PC-9 (cell line): Measurements from ENCODE around the gene SASH1.

Source experiments
- EZH2 ChIP-seq: fragments of 200-600 bp; sonication (generic); IDR thresholded peaks from 2 replicates; pipeline ENCODE4 v1.8.0; 2017; ENCODE audit warnings: antibody characterized with exemption, low read depth
- TF ChIP-seq, protein P1 (sequence below): fragments of 200-600 bp; sonication (generic); conservative IDR thresholded peaks from 2 replicates; pipeline ENCODE4 v1.6.1; 2017; ENCODE audit warnings: mixed run types, antibody characterized with exemption, mild to moderate bottlenecking, moderate library complexity

DNA sequence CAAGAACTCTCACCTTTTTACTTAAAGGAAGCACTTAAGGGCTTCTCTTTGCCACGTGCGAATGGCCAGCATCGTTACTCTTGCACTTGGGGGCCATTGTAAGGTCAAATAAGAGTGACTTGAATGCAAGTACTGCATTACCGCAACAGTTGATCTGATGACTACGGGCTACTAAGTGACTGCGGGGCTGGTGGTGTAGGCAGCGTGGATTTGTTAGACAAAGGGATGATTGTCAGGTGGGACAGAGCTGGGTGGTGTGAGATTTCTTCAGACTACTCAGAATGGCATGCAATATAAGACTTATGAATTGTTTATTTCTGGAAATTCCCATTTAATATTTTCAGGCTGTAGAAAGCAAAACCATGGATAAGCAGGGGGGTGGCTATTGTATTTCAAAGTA lies 204.5 kb downstream of the SASH1 start:
- TF ChIP-seq EZH2, result no peak
- TF ChIP-seq, protein P1, sequence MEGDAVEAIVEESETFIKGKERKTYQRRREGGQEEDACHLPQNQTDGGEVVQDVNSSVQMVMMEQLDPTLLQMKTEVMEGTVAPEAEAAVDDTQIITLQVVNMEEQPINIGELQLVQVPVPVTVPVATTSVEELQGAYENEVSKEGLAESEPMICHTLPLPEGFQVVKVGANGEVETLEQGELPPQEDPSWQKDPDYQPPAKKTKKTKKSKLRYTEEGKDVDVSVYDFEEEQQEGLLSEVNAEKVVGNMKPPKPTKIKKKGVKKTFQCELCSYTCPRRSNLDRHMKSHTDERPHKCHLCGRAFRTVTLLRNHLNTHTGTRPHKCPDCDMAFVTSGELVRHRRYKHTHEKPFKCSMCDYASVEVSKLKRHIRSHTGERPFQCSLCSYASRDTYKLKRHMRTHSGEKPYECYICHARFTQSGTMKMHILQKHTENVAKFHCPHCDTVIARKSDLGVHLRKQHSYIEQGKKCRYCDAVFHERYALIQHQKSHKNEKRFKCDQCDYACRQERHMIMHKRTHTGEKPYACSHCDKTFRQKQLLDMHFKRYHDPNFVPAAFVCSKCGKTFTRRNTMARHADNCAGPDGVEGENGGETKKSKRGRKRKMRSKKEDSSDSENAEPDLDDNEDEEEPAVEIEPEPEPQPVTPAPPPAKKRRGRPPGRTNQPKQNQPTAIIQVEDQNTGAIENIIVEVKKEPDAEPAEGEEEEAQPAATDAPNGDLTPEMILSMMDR, result no peak
